BLaER1 treated with 17β-estradiol and CSF1 and Interleukin-3, amounts not matched to agents 10 nM and 100 nM (cell line): Measurements from ENCODE around the gene APOL3.
A peak's percentile ranks its signal among the peaks of the same experiment; 100 is the strongest.
"Not testable (repeated sequence)": the region's sequence is repeated elsewhere in the genome, so short reads cannot be mapped to it uniquely, and the experiment has no call there.

ENCODE experiments used
- H3K27ac ChIP-seq, 11 experiments: shearing (Covaris generic); formaldehyde crosslinking; 2 replicates each; pipeline ENCODE4 v1.8.1; 2022
- H3K27me3 ChIP-seq, 11 experiments: shearing (Covaris generic); formaldehyde crosslinking; 2 replicates each; pipeline ENCODE4 v1.8.1; 2022
- H3K36me3 ChIP-seq, 11 experiments: shearing (Covaris generic); formaldehyde crosslinking; 2 replicates each; pipeline ENCODE4 v1.8.1; 2022
- H3K4me1 ChIP-seq, 10 experiments: shearing (Covaris generic); formaldehyde crosslinking; 2 replicates each; pipeline ENCODE4 v1.8.1; 2022
- H3K4me2 ChIP-seq, 11 experiments: shearing (Covaris generic); formaldehyde crosslinking; 2 replicates each; pipeline ENCODE4 v1.8.1; 2022
- H3K4me3 ChIP-seq, 10 experiments: shearing (Covaris generic); formaldehyde crosslinking; 2 replicates each; pipeline ENCODE4 v1.8.1; 2022
- H3K9ac ChIP-seq, 11 experiments: shearing (Covaris generic); formaldehyde crosslinking; 2 replicates each; pipeline ENCODE4 v1.8.1; 2022
- H3K9me3 ChIP-seq, 11 experiments: shearing (Covaris generic); formaldehyde crosslinking; replicated peaks in 1 of 11; 2 replicates each; pipeline ENCODE4 v1.8.1; 2022
- H4K20me1 ChIP-seq, 11 experiments: shearing (Covaris generic); formaldehyde crosslinking; 2 replicates each; pipeline ENCODE4 v1.8.1; 2022
- Cebpa-rat ChIP-seq, 11 experiments: shearing (Covaris generic); IDR thresholded peaks; 2 replicates each; pipeline ENCODE4 v1.8.1; 2022

Gene APOL3

GRCh38 chr22:36201630-36202319 is 41.2 kb upstream of the APOL3 start, which contains the start of gene APOL4:
TSS of gene APOL4 (minus strand) at chr22:36201809. CDS start at chr22:36201734, 75 bp downstream.
- H3K4me2 ChIP-seq = peak within 1 kb of the TSS; percentile 32 to 69 (median 46); a peak in 21 of 22 replicates
- no peaks in the 10 kb centered on the region for H3K36me3 ChIP-seq
- no peak within 1 kb of the TSS for H3K4me3 ChIP-seq
- no peak within 1 kb of the TSS for H3K9ac ChIP-seq
- H3K27me3 ChIP-seq = no peaks in the 10 kb centered on the region
- H3K9me3 ChIP-seq = no peaks in the 10 kb centered on the region
- TF ChIP-seq Cebpa-rat (IDR thresholded peaks at IDR 0.05) = no peak
- H3K27ac ChIP-seq = peak within 1 kb of the TSS in 4 of 11 experiments; percentile 6 to 34 (median 18); a peak in 4 of 22 replicates
- peaks cover 50 to 66% (median 62%) of the 10 kb centered on the region in 10 experiments for H3K4me1 ChIP-seq
- H4K20me1 ChIP-seq = no peaks in the 10 kb centered on the region

GRCh38 chr22:36201025-36201424 is 40.5 kb upstream of the APOL3 start:
- peaks cover 50 to 66% (median 63%) of the 10 kb centered on the region in 10 experiments for H3K4me1 ChIP-seq
- not testable (repeated sequence) for H4K20me1 ChIP-seq, H3K36me3 ChIP-seq, H3K9ac ChIP-seq, H3K4me3 ChIP-seq, H3K9me3 ChIP-seq, H3K27me3 ChIP-seq
- peak overlapping the region in 1 of 11 experiments; percentile 52; a peak in 2 of 22 replicates for H3K4me2 ChIP-seq
- 0 out of 22 replicates have a peak overlapping the region, but pooled peaks of 1 of the 11 experiments have one; percentile 6 for H3K27ac ChIP-seq

GRCh38 chr22:36199001-36199551 is 38.5 kb upstream of the APOL3 start:
- Histone ChIP-seq H4K20me1 (no peaks in the 10 kb centered on the region), H3K4me2 (peak overlapping the region; percentile 77 to 98 (median 88)), H3K27me3 (no peaks in the 10 kb centered on the region), H3K27ac (peak overlapping the region in 4 of 11 experiments; percentile 5 to 42 (median 30); a peak in 3 of 22 replicates), H3K9ac (peak overlapping the region in 1 of 11 experiments; percentile 28; a peak in 1 of 22 replicates), H3K36me3 (no peaks in the 10 kb centered on the region), H3K9me3 (no peaks in the 10 kb centered on the region), H3K4me3 (no peak overlapping the region), H3K4me1 (peaks cover 55 to 69% (median 64%) of the 10 kb centered on the region in 10 experiments)
- TF ChIP-seq Cebpa-rat (IDR thresholded peaks at IDR 0.05) = no peak

GRCh38 chr22:36198536-36198935 is 38.0 kb upstream of the APOL3 start:
- no peak for TF ChIP-seq Cebpa-rat (IDR thresholded peaks at IDR 0.05)
- peaks cover 55 to 69% (median 64%) of the 10 kb centered on the region in 10 experiments for H3K4me1 ChIP-seq
- no peaks in the 10 kb centered on the region for H3K27me3 ChIP-seq
- H3K4me3 ChIP-seq = no peak overlapping the region
- peak overlapping the region in 5 of 11 experiments; percentile 5 to 42 (median 25); a peak in 5 of 22 replicates for H3K27ac ChIP-seq
- H3K4me2 ChIP-seq = peak overlapping the region; percentile 77 to 98 (median 88)
- H3K36me3 ChIP-seq = no peaks in the 10 kb centered on the region
- H4K20me1 ChIP-seq = no peaks in the 10 kb centered on the region
- H3K9ac ChIP-seq = peak overlapping the region in 2 of 11 experiments; percentile 28 to 37; a peak in 2 of 22 replicates
- H3K9me3 ChIP-seq = no peaks in the 10 kb centered on the region

- H3K4me2 ChIP-seq = peak overlapping the region; percentile 77 to 98 (median 88)
- H4K20me1 ChIP-seq = no peaks in the 10 kb centered on the region
- no peaks in the 10 kb centered on the region for H3K27me3 ChIP-seq
- H3K9me3 ChIP-seq = no peaks in the 10 kb centered on the region
- peak overlapping the region in 10 of 11 experiments; percentile 7 to 58 (median 35); a peak in 17 of 22 replicates for H3K27ac ChIP-seq
- peak overlapping the region in 4 of 10 experiments; percentile 13 to 29 (median 21); a peak in 4 of 20 replicates for H3K4me3 ChIP-seq
- peak overlapping the region in 10 of 11 experiments; percentile 12 to 54 (median 34); a peak in 15 of 22 replicates for H3K9ac ChIP-seq
- H3K36me3 ChIP-seq = no peaks in the 10 kb centered on the region
- TF ChIP-seq Cebpa-rat (IDR thresholded peaks at IDR 0.05) = no peak
- peaks cover 55 to 64% (median 62%) of the 10 kb centered on the region in 10 experiments for H3K4me1 ChIP-seq
Observed at GRCh38 chr22:36197514-36198146, 37.1 kb upstream of the APOL3 start.

GRCh38 chr22:36197065-36197440 is 36.5 kb upstream of the APOL3 start:
- H3K4me1 ChIP-seq = peaks cover 51 to 62% (median 57%) of the 10 kb centered on the region in 10 experiments
- no peaks in the 10 kb centered on the region for H3K27me3 ChIP-seq
- peak overlapping the region in 8 of 11 experiments; percentile 12 to 54 (median 34); a peak in 14 of 22 replicates for H3K9ac ChIP-seq
- H3K4me2 ChIP-seq = peak overlapping the region; percentile 77 to 98 (median 88)
- no peaks in the 10 kb centered on the region for H3K9me3 ChIP-seq
- H4K20me1 ChIP-seq = no peaks in the 10 kb centered on the region
- no peak for TF ChIP-seq Cebpa-rat (IDR thresholded peaks at IDR 0.05)
- H3K36me3 ChIP-seq = no peaks in the 10 kb centered on the region
- peak overlapping the region in 9 of 11 experiments; percentile 22 to 58 (median 38); a peak in 16 of 22 replicates for H3K27ac ChIP-seq
- H3K4me3 ChIP-seq = peak overlapping the region in 2 of 10 experiments; percentile 13 to 16; a peak in 1 of 20 replicates

GRCh38 chr22:36196254-36197064 is 35.9 kb upstream of the APOL3 start:
- H3K4me2 ChIP-seq = peak overlapping the region; percentile 77 to 98 (median 88)
- H4K20me1 ChIP-seq = no peaks in the 10 kb centered on the region
- peak overlapping the region in 8 of 11 experiments; percentile 12 to 54 (median 34); a peak in 9 of 22 replicates for H3K9ac ChIP-seq
- H3K4me3 ChIP-seq = no peak overlapping the region; a peak in 1 of 20 replicates
- H3K4me1 ChIP-seq = peaks cover 45 to 56% (median 51%) of the 10 kb centered on the region in 10 experiments
- no peaks in the 10 kb centered on the region for H3K9me3 ChIP-seq
- no peaks in the 10 kb centered on the region for H3K36me3 ChIP-seq
- H3K27me3 ChIP-seq = no peaks in the 10 kb centered on the region
- TF ChIP-seq Cebpa-rat (IDR thresholded peaks at IDR 0.05) = no peak
- H3K27ac ChIP-seq = peak overlapping the region in 9 of 11 experiments; percentile 22 to 58 (median 38); a peak in 13 of 22 replicates

GRCh38 chr22:36194971-36195370 is 34.4 kb upstream of the APOL3 start:
- Histone ChIP-seq H4K20me1 (no peaks in the 10 kb centered on the region), H3K4me2 (peak overlapping the region in 5 of 11 experiments; percentile 7 to 95 (median 82); a peak in 6 of 22 replicates), H3K4me3 (no peak overlapping the region), H3K27me3 (no peaks in the 10 kb centered on the region), H3K9ac (no peak overlapping the region), H3K27ac (no peak overlapping the region), H3K9me3 (no peaks in the 10 kb centered on the region), H3K36me3 (no peaks in the 10 kb centered on the region), H3K4me1 (peaks cover 42 to 51% (median 49%) of the 10 kb centered on the region in 10 experiments)
- no peak for TF ChIP-seq Cebpa-rat (IDR thresholded peaks at IDR 0.05)
